OCI-LY7 (cell line): ENCODE data around the gene LRP10. TPM values are rescaled to one million over a fixed set of nuclear protein-coding genes. Genes with fewer than 3 reads are reported as not detected.

ENCODE experiments used
- BruUV-seq: library from RNA; stranded (reverse); fragments of 400-500 nt; replicated peaks from 2 replicates; lab custom pipeline; 2021; lab: Mats Ljungman, UMichigan
- CTCF ChIA-PET: fragments of 300-600 bp; sonication (Branson Sonifier 250); formaldehyde crosslinking; loops from one replicate; lab custom pipeline; 2022; ENCODE audit warnings: antibody characterized with exemption; ENCODE audit not compliant: unreplicated experiment; lab: Charles Lee
- POLR2A ChIA-PET: fragments of 300-600 bp; sonication (Branson Sonifier 250); formaldehyde crosslinking; loops from one replicate; lab custom pipeline; 2022; ENCODE audit warnings: antibody characterized with exemption; lab: Charles Lee
- DNase-seq: peaks from one replicate; pipeline ENCODE4 v3.0.0-alpha.2; 2015; ENCODE audit warnings: low spot score
- H2AFZ ChIP-seq: fragments of 200-600 bp; sonication (generic), shearing (Covaris generic); 2 replicates; pipeline ENCODE4 v1.6.1; 2014; ENCODE audit warnings: mild to moderate bottlenecking, antibody characterized with exemption, low read length, moderate library complexity
- H3K27ac ChIP-seq: fragments of 200-600 bp; sonication (generic); 2 replicates; pipeline ENCODE4 v1.5.1; 2014; ENCODE audit warnings: mixed run types, low read depth, mild to moderate bottlenecking, moderate library complexity, low read length, inconsistent platforms; ENCODE audit not compliant: poor library complexity, severe bottlenecking
- H3K36me3 ChIP-seq: fragments of 200-600 bp; sonication (generic); 2 replicates; pipeline ENCODE4 v1.6.1; 2014; ENCODE audit warnings: mild to moderate bottlenecking, antibody characterized with exemption, low read length, moderate library complexity, mixed read lengths; ENCODE audit not compliant: insufficient read depth
- H3K4me1 ChIP-seq: fragments of 200-600 bp; sonication (generic); 2 replicates; pipeline ENCODE4 v1.5.1; 2014; ENCODE audit warnings: mild to moderate bottlenecking, low read length; ENCODE audit not compliant: insufficient read depth, poor library complexity, severe bottlenecking
- H3K4me2 ChIP-seq: fragments of 200-600 bp; sonication (generic); 2 replicates; pipeline ENCODE4 v1.6.1; 2014; ENCODE audit warnings: mild to moderate bottlenecking, low read length
- H3K4me3 ChIP-seq: fragments of 200-600 bp; sonication (generic); 2 replicates; pipeline ENCODE4 v1.5.1; 2014; ENCODE audit warnings: mild to moderate bottlenecking, low read depth, low read length; ENCODE audit not compliant: poor library complexity, severe bottlenecking
- H3K79me2 ChIP-seq: fragments of 200-600 bp; sonication (generic); 2 replicates; pipeline ENCODE4 v1.6.1; 2016; ENCODE audit warnings: low read depth, mild to moderate bottlenecking, low read length, moderate library complexity, mixed read lengths; ENCODE audit not compliant: insufficient read depth
- H3K9me2 ChIP-seq: fragments of 200-600 bp; sonication (generic); 2 replicates; pipeline ENCODE4 v1.6.1; 2016; ENCODE audit warnings: mild to moderate bottlenecking, low read length, mixed read lengths; ENCODE audit not compliant: insufficient read depth
- H3K9me3 ChIP-seq: fragments of 200-600 bp; sonication (generic); 2 replicates; pipeline ENCODE4 v1.6.1; 2014; ENCODE audit warnings: mild to moderate bottlenecking, mixed run types, low read length, mixed read lengths
- H4K20me1 ChIP-seq: fragments of 200-600 bp; sonication (generic); 2 replicates; pipeline ENCODE4 v1.6.1; 2014; ENCODE audit warnings: mild to moderate bottlenecking, antibody characterized with exemption, low read length, moderate library complexity, mixed read lengths; ENCODE audit not compliant: insufficient read depth
- CTCF ChIP-seq: fragments of 200-600 bp; sonication (generic); conservative IDR thresholded peaks from 2 replicates; pipeline ENCODE4 v1.5.1; 2014; ENCODE audit warnings: mild to moderate bottlenecking, antibody characterized with exemption, low read length, moderate library complexity, mixed read lengths
- EZH2phosphoT487 ChIP-seq: fragments of 200-600 bp; sonication (generic); IDR thresholded peaks from 2 replicates; pipeline ENCODE4 v1.6.1; 2018; ENCODE audit warnings: low read depth, borderline replicate concordance, mild to moderate bottlenecking, mixed run types, antibody characterized with exemption, low read length, moderate library complexity, mixed read lengths
- intact Hi-C: fragments of 100-400 bp; cut with micrococcal nuclease; formaldehyde crosslinking; loops from one replicate; pipeline ENCODE4 v1.10.0; 2022; ENCODE audit not compliant: unreplicated experiment
- total RNA-seq, 2 experiments: library from RNA; depleted of rRNA in 1 of 2; stranded (reverse); fragments of >200 nt in 1 of 2; shearing (Covaris generic) in 1 of 2; gene quantifications; 2 replicates each; pipeline ENCODE4 v1.2.3, GENCODE V29; 2014 to 2022

Gene LRP10
- total RNA-seq, 2 experiments from 2014 or later: 25.5 to 55.1 TPM

GRCh38 chr14:22844221-22845102 lies 27.1 kb upstream of the LRP10 start:
- POLR2A ChIA-PET: interaction anchor here (0.6 kb wide), 1 partner anchor 17 kb away, joined by 3 read pairs; no protein-coding TSS in a partner anchor
- intact Hi-C loops: no loop called here
- H3K9me3 ChIP-seq: no peaks in the 10 kb centered on the region

GRCh38 chr14:22845103-22845394 lies 26.5 kb upstream of the LRP10 start:
- H2AFZ ChIP-seq: no peak overlapping the region
- H3K4me2 ChIP-seq: no peak overlapping the region
- no peaks in the 10 kb centered on the region for H3K9me2 ChIP-seq
- no peak for DNase-seq
- BruUV-seq: no TSS peak
- TF ChIP-seq EZH2phosphoT487: no peak
- no peak for TF ChIP-seq CTCF
- H3K27ac ChIP-seq: no peak overlapping the region
- H3K4me1 ChIP-seq: peaks cover 6% of the 10 kb centered on the region
- intact Hi-C loops: no loop called here
- ChIA-PET CTCF (interaction anchor here (0.6 to 0.8 kb wide), 2 partner anchors 9 to 15 kb away, joined by 4 read pairs; partner anchors contain the start of gene MRPL52), POLR2A (no interaction called here)
- no peak overlapping the region for H3K4me3 ChIP-seq
- no peaks in the 10 kb centered on the region for H3K79me2 ChIP-seq
- H3K9me3 ChIP-seq: no peaks in the 10 kb centered on the region
- H4K20me1 ChIP-seq: no peaks in the 10 kb centered on the region
- no peaks in the 10 kb centered on the region for H3K36me3 ChIP-seq

More at GRCh38 chr14:22844221-22845102, 27.1 kb upstream of the LRP10 start:
- no peak for DNase-seq
- Histone ChIP-seq H4K20me1 (no peaks in the 10 kb centered on the region), H3K9me2 (no peaks in the 10 kb centered on the region), H3K4me2 (no peak overlapping the region), H2AFZ (no peak overlapping the region), H3K36me3 (no peaks in the 10 kb centered on the region), H3K79me2 (no peaks in the 10 kb centered on the region), H3K27ac (no peak overlapping the region), H3K4me1 (peaks cover 6% of the 10 kb centered on the region), H3K4me3 (no peak overlapping the region)
- TF ChIP-seq CTCF (no peak), EZH2phosphoT487 (no peak)
- no TSS peak for BruUV-seq
- CTCF ChIA-PET: interaction anchor here (0.8 kb wide), 1 partner anchor 10 kb away, joined by 4 read pairs; no protein-coding TSS in a partner anchor
